GM13976 (cell line): ENCODE results near the gene SLC11A2.

Experiments used
- DNase-seq: peaks from one replicate; pipeline ENCODE4 v3.0.0; 2012; ENCODE audit warnings: low spot score
- CTCF ChIP-seq: IDR thresholded peaks from 2 replicates; pipeline ENCODE4 v1.5.1; 2012; ENCODE audit warnings: borderline replicate concordance, mild to moderate bottlenecking; ENCODE audit not compliant: insufficient read depth; ENCODE audit errors: extremely low read depth, missing control alignments, control extremely low read depth
- in situ Hi-C: fragments of 300-500 bp; cut with MboI; formaldehyde crosslinking; loops from one replicate; pipeline ENCODE4 v1.12.0; 2022; ENCODE audit warnings: low sequenced_read_pairs, mixed read lengths, inconsistent platforms; ENCODE audit not compliant: unreplicated experiment

SLC11A2 gene

DNA sequence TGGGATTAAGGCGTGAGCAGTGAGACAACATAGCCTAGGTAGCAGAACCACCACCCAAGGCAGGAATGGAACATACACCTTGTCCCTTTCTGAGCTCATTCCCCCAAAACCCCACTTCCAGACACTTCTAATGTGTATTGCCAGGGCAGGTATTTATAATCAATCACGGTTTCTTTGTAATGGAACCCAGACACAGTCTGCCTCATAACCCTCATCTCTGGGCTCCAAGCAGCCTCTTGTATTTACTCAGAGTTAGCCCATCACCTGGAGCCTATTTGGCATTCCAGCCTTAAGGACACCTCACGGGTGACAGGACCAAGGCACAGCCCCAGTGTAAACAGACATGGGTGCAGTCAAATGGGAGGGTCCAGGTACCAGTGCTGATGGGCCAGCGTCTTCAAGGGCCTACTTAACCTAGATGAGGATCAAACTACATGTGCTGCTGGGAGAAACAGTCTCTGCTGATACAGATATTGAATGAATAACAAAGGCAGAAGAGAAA, 76.3 kb downstream of the SLC11A2 start:
- no peak for TF ChIP-seq CTCF
- in situ Hi-C loops: no loop called here
- DNase-seq: no peak

GRCh38 chr12:50948798-50949197, 77.4 kb downstream of the SLC11A2 start:
- no peak for DNase-seq
- in situ Hi-C loops: no loop called here
- TF ChIP-seq CTCF: no peak

DNA sequence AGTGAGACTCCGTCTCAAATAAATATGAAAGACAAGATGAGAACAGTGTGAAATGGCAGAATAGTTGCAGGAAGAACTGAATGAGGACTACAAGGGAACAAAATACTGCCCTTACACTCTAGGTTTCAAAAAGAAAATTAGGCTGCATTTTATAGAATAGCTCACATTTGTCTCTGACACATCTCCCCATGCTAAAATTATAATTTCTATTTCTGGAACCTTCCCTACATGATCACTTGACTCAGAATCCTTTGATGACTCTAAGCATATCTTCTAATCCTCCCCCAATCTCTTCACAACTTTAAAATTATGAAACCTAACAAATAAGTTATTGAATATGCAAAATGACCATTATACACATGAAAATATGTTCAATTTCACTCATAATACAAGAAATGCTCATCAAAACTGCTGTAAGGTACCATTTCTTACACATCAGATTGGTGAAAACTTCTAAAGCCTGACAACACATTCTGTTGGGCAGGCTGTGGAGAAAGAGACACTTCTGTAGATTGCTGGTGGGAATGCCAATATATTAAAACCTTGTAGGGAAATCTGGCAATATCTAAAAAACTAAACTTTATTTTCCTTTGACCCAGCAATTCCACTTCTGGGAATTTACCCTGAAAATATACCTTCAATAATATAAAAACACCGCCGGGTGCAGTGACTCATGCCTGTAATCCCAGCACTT, 78.1 kb downstream of the SLC11A2 start:
- no peak for DNase-seq
- in situ Hi-C loops: no loop called here
- TF ChIP-seq CTCF: no peak

DNA sequence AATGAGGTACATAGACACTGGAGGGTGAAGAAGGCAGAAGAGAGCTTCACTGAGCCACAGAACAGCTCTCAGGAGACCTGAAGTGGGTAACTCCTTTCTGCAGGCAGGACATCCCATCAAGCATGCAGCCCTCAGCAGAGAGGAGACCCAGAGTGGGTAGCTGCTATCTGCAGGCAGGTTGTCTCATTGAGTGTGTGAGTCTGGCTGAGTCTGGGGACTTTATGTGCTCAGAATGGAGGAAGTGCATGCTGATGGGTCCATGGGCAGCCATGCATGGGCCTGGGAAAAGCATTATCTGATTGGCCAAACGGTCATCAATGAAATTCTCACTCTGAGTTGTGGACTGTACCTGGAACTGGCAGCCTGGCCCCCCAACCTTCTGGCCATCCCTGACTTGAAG, 88.5 kb downstream of the SLC11A2 start:
- in situ Hi-C loops: no loop called here
- TF ChIP-seq CTCF: no peak
- no peak for DNase-seq

GRCh38 chr12:50936821-50937530, 89.2 kb downstream of the SLC11A2 start:
- in situ Hi-C loops: no loop called here
- DNase-seq: no peak
- no peak for TF ChIP-seq CTCF

GRCh38 chr12:50934981-50935807, 91.0 kb downstream of the SLC11A2 start:
- in situ Hi-C loops: no loop called here
- TF ChIP-seq CTCF: no peak
- DNase-seq: no peak
